Left kidney (tissue), 2 donors: ENCODE measurements around the gene C1QTNF7. TPM values are rescaled to one million over a fixed set of nuclear protein-coding genes. Genes with fewer than 3 reads are reported as not detected.

Source experiments
- DNase-seq: peaks from one replicate; pipeline ENCODE4 v3.0.0-alpha.2; 2013
- polyA plus RNA-seq: library from polyadenylated mRNA; unstranded; fragments of 120-200 nt; gene quantifications from one replicate; pipeline ENCODE4 v1.2.1, GENCODE V29; 2013; ENCODE audit not compliant: insufficient read length

C1QTNF7 gene
- polyA plus RNA-seq, 1 donor, result 27.6 TPM

- no peak for DNase-seq
These were observed 14.7 kb upstream of the C1QTNF7 start for GRCh38 chr4:15413010-15413622.

DNA sequence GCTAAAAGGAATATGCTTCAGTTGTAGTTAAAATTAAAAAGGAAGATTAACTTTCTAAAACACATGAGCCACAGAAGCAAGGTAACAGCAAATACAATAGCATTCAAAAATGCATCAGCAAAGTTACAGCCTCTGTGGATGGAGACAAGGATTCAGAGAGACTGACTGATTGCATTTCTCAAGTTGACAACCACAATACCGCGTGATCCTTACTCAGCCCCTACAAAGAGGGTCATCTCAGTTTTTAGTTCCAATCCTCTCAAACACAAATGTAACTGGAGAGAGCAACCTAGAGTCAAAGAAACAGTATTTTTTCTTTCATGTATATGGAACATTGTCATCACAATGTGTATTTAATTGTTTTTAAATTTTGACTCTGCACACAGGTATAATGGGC, 14.2 kb upstream of the C1QTNF7 start:
- DNase-seq, result no peak

- DNase-seq, result no peak
These were observed 13.2 kb upstream of the C1QTNF7 start for GRCh38 chr4:15414551-15415091.

- no peak for DNase-seq
These were observed 11.2 kb upstream of the C1QTNF7 start for GRCh38 chr4:15416357-15417232.

DNA sequence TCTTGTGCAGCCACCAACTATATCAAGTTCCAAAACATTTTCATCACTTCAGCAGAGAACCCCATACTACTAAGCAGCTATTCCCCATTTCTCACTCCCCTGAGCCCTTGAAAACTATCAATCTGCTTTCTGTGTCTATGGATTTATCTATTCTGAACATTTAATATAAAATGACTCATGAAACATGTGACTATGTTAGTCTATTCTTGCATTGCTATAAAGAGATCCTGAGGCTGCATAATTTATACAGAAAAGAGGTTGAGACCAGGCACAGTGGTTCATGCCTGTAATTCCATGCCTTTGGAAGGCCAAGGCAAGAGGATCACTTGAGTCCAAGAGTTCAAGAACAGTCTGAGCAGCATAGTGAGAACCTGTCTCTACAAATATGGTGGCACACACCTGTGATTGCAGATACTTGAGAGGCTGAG, 10.6 kb upstream of the C1QTNF7 start:
- no peak for DNase-seq

DNA sequence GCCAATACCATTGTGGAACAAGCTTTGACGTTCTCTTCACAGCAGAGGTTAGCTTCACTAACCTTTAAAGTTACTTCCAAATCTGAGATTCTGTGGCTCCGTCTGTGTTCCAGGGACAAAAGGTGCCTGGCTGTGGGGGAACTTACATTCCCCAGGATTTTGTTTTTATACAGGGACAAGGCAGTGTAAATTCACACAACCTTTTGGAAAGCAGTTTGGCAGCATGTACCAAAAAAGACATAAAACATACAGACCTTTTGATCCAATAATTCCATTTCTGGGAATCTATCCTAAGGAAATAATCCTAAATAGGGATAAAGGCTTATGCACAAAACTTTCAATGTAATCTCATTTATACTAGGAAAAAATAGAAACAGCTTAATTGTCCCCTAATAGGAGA, 8.9 kb upstream of the C1QTNF7 start:
- no peak for DNase-seq

- DNase-seq, result no peak
These were observed 7.2 kb upstream of the C1QTNF7 start for GRCh38 chr4:15420642-15421041.

DNA sequence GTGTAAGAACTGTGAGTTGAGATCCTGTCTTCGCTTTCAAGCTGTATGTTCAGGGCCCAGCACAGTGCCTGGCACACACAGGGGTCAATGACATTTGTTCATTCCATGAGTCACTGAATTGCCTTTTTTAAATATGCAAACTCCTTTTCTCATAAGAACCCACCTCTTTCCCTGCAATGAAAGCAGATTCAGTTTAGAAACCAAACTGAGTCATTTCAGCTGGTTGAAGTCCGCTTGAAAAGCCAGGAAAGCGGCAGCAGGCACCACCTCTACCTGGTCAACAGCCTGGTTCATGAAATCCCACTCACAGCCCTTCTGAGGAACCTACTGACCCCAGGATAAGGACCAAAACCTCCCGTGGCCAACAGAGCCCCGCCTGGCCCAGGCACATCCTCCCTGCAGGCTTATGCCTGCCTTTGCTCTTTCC, 4.5 kb upstream of the C1QTNF7 start:
- DNase-seq, result no peak

- no peak for DNase-seq
These were observed 2.3 kb upstream of the C1QTNF7 start for GRCh38 chr4:15425520-15425919.

- no peak for DNase-seq
These were observed 672 bp upstream of the C1QTNF7 start for GRCh38 chr4:15427161-15427560.

DNA sequence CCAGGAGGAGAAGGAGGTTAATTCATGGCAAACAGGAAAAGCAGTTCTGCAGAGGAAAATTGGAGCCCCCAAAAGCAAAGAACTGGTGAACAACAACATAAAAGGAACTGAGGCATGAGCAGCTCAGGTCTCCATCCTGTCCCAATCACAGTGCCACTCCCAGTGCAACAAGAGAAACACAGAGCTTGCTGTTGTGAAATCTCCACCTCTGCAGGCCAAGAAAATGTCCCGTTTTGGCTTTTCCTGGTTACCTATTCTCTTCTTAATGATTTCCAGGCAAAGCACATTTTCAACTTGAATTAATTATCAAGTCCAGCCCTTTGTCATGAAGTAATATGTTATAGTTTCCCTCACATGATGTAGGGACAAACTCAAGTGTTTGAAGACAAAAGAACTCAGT, 778 bp downstream of the C1QTNF7 start:
- DNase-seq, result no peak

DNA sequence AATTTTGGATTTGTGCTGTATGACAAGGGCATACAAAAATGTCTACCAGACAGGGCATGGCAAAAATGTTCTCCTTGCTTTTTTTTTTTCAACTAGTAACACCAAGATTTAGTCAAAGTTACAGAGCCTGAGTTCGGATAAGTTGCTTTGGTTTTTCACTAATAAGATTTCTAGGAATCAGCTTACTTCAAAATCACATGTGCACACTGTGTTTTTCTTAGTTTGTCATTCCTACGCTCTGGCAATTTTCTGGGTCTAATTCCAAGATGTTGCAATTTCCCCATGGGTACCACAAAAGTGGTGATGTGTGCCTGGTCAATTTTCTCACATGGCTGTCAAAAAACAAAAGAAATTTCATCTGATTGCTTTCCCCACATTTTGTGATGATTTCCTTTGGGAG, 6.3 kb downstream of the C1QTNF7 start:
- no peak for DNase-seq

GRCh38 chr4:15434676-15435075, 6.8 kb downstream of the C1QTNF7 start:
- no peak for DNase-seq

GRCh38 chr4:15436513-15436912, 8.7 kb downstream of the C1QTNF7 start:
- peak; percentile 31 for DNase-seq

DNA sequence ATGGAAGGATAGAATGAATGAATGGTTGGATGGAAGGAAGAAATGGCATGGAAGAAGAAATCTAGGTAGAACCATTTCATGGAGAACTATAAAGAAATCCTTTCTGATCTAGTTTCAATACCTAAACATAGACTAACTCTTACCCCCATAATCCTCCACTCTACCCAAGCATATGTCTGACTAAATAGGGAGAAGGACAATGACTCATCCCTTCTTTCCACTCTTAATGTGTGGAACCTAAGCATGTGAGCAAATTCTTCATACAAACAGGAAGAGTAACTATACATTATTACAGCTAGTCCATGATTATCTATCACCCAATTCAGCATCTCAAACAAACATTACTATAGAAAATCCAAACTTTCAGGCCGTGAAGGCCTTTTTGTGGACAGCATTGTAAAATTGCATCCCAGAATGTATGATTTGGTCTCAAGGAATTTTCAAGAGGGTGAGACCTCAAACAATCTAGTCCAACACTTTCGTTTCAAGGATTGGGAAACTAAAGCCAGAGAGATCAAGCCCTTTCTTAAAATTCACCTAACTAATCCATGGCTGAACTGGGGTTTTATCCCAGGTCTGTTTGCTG, 11.2 kb downstream of the C1QTNF7 start:
- DNase-seq, result no peak

DNA sequence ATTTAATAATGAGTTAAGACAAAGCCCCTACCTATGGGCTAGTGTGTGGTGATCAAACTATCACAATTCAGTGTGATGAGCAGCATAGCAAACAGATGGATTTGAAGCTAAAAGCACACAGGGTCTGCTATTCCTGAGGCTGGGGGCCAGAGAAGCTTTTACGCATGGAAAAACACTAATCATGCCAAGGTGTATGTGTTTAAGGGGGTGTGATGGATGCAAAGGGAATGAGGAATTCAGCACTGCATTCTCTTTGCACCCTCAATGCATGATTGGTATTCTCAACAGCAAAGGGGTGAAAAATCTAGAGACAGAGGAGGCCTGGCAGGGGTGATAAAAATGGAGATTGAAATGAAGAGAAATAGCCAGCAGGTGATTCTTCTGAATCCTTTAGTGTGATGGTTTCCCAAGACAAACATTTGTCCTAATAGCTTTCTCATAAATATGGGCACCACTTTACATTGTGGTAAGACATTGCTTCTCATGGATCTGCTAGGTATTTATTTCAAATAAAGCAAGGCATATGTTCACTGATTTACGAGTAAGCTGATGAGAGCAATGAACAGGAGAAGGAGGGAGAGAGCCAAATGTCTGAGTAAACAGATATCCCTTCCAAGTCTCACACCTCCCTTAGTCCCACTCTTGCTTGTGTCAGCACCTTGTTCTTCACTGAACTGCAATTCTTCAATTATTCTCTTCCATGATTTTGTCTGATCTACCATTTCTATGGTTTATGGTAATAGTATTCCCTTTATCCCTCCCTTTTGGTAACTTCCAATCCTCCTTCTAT, 15.7 kb downstream of the C1QTNF7 start:
- DNase-seq, result no peak

DNA sequence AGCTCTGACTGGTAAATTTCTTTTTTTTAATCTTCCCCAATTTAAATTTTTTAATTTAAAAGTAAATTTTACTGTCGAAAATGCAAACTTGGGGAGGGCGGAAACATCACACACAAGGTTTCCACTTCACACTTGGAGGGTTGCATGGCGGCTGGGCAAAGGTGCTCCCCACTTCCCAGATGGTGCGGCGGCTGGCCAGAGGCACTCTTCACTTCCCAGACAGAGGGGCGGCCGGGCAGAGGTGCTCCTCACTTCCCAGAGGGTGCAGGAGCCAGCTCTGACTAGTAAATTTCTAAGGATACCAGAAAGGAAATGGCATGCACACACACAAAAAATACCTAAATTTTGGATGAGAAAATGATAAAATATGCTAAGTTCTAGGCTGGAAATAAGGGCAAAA, 16.4 kb downstream of the C1QTNF7 start:
- no peak for DNase-seq

GRCh38 chr4:15444879-15445547, 17.2 kb downstream of the C1QTNF7 start:
- DNase-seq, result no peak

- DNase-seq, result no peak
These were observed 23.5 kb downstream of the C1QTNF7 start for GRCh38 chr4:15451181-15451865.

DNA sequence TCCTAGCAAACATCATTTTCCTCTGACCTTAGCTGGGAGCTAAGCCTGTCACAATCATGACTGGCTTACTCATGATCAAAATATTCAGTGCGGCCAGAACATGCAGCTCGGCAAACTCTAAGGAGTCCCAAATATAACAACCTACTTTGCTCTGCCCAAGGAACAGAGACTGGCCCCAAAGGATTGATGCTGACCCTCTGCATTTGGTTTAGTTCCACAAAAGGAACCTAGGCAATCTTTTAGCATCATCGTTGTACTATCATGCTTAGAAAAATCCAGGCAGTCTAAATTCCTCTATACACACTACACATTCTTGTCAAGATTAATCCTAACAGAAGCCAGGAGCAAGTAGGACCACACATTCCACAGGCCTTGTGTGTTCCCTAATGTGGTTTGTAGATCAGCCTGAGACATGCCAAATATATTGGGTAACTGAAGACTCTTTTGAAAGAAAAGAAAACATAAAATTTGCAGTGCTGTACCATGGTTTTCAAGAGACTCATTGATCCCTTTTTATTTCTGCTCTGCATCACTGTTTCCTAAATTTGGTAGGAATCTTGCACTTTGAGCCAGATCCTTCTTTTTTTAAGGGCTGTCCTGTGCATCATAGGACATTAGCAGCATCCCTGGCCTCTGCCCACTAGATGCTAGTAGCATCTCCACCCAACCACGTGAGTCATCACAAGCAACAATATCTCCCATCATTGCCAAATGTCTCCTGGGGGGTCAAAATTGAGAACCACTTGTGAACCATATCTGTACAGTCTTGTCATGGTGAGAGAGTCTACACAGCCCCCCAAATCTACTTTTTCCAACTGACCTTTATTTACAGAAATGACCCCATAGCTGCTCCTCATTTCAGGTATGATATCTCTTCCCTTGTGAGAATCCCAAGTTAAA, 24.3 kb downstream of the C1QTNF7 start:
- no peak for DNase-seq
